ENCODE data around the gene F11R.

Gene F11R

DNA sequence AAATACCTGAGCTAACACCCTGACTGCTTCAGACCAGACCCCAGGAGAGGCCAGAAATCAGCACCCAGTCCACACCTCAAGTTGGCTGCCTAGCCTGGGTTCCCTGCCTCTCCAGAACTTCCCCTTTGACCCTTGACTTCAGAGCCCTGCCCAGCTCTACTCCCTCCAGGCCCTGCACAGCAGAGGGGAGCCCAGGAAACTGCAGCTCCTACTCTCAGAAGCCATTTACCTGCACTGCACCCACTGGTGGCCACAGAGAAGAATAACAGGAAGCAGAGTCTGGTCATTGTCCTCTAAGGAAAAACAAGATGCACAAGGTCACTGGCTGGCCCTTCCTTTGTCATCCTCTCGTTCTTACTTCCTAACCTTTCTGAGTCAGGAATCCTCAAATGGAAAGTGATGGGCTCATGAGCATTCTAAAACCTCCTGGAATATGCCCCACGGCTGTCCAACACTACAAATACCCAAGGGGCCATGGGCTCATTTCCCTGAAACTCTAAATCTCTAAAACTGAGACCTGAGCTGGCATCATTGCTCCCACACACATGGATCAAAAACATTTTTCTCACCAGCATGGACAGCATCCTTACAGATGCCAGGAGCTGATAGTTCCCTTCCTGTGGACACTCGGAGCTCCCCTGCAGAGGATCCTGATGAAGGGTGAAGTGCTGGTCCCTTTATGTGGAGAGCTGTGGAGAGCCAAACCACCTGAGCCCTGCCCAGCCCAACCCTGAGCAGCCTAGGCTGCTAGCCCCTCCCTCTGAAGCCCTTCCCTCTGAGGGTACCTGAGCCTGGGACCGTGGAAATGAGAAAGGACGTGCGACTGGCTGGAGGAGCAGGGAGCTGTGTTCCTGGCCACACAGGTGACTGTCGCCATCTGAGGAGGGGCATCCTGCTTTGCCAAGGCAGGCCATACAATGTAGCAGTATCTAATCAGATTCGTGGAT, 66.5 kb downstream of the F11R start, which contains the start of gene ITLN2:
Gene ITLN2, minus strand, starts transcription at position 652 of the 947 bp plus-strand sequence. Its CDS starts 68 bp downstream, at position 584.
- H3K36me3 ChIP-seq (ENCODE audit: control insufficient read depth in 2 of 2, insufficient read depth in 1 of 2, low read length in 2 of 2), result no peaks in the 10 kb centered on the region
- POLR2A ChIA-PET, result no interaction called here
- CTCF ChIA-PET, result interaction anchor here (0.6 to 6.7 kb wide), 40 partner anchors 9 to 931 kb away, joined by 3 to 132 read pairs (median 4); partner anchors contain the start of genes ITLN1 and KLHDC9
- no peak within 1 kb of the TSS for H3K4me3 ChIP-seq (ENCODE audit: low read depth, low read length)
- H3K9me3 ChIP-seq (ENCODE audit: control insufficient read depth, insufficient read depth, low read depth, low read length), result no peaks in the 10 kb centered on the region
- TF ChIP-seq ZBTB17 (tag by site-specific recombination; IDR thresholded peaks at IDR 0.05), result peak; percentile 12; the same call in 1 of the 2 replicates
- TF ChIP-seq, protein P1, sequence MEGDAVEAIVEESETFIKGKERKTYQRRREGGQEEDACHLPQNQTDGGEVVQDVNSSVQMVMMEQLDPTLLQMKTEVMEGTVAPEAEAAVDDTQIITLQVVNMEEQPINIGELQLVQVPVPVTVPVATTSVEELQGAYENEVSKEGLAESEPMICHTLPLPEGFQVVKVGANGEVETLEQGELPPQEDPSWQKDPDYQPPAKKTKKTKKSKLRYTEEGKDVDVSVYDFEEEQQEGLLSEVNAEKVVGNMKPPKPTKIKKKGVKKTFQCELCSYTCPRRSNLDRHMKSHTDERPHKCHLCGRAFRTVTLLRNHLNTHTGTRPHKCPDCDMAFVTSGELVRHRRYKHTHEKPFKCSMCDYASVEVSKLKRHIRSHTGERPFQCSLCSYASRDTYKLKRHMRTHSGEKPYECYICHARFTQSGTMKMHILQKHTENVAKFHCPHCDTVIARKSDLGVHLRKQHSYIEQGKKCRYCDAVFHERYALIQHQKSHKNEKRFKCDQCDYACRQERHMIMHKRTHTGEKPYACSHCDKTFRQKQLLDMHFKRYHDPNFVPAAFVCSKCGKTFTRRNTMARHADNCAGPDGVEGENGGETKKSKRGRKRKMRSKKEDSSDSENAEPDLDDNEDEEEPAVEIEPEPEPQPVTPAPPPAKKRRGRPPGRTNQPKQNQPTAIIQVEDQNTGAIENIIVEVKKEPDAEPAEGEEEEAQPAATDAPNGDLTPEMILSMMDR (tag by site-specific recombination; IDR thresholded peaks at IDR 0.05), result peak; percentile 57
- TF ChIP-seq ZNF416 (tag by site-specific recombination; IDR thresholded peaks at IDR 0.05), result no peak
- H3K4me1 ChIP-seq (ENCODE audit: control insufficient read depth, insufficient read depth, low read length), result no peaks in the 10 kb centered on the region
- no peak within 1 kb of the TSS for H3K27ac ChIP-seq (ENCODE audit: extremely low read depth, low read depth, low read length)

DNA sequence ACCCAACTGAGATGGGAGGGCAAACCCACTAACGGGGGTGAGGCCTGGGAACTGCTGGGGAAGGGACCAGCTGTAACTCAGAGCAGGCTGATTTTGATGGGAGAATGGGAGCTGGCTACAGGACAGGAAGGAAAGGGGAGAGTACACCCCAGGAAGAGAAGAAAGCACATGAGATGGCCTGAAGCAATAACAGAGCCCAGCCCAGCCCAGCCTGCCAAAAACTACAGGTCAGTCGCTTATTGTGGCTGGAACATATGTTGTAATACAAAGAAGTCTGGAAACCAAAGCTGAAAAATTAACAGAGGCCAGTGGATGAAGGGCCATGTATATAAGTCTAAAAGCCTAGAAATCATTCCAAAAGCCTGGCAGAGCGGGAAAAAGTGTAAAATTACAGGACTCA, 67.9 kb downstream of the F11R start:
- H3K27ac ChIP-seq (ENCODE audit: extremely low read depth, low read depth, low read length), result no peak overlapping the region
- ChIA-PET CTCF (interaction anchor here (0.5 to 6.7 kb wide), 28 partner anchors 10 to 525 kb away, joined by 3 to 132 read pairs (median 4); partner anchors contain the start of gene KLHDC9), POLR2A (no interaction called here)
- TF ChIP-seq ZBTB20 (tag by site-specific recombination; IDR thresholded peaks at IDR 0.05) (no peak), GLIS1 (tag by site-specific recombination; IDR thresholded peaks at IDR 0.05) (no peak), ZNF426 (tag by site-specific recombination; IDR thresholded peaks at IDR 0.05) (no peak), ZNF530 (tag by site-specific recombination; IDR thresholded peaks at IDR 0.05; ENCODE audit: low read depth) (no peak), ZNF510 (tag by site-specific recombination; IDR thresholded peaks at IDR 0.05; ENCODE audit: insufficient replicate concordance) (no peak), ZNF585B (tag by site-specific recombination; IDR thresholded peaks at IDR 0.05) (no peak), ZNF350 (tag by site-specific recombination; IDR thresholded peaks at IDR 0.05) (no peak), ZNF433 (tag by site-specific recombination; IDR thresholded peaks at IDR 0.05; ENCODE audit: low read depth) (no peak), ZNF664 (tag by site-specific recombination; IDR thresholded peaks at IDR 0.05) (no peak)
- TF ChIP-seq, protein P2, sequence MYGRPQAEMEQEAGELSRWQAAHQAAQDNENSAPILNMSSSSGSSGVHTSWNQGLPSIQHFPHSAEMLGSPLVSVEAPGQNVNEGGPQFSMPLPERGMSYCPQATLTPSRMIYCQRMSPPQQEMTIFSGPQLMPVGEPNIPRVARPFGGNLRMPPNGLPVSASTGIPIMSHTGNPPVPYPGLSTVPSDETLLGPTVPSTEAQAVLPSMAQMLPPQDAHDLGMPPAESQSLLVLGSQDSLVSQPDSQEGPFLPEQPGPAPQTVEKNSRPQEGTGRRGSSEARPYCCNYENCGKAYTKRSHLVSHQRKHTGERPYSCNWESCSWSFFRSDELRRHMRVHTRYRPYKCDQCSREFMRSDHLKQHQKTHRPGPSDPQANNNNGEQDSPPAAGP (tag by site-specific recombination; IDR thresholded peaks at IDR 0.05), result no peak
- H3K4me3 ChIP-seq (ENCODE audit: low read depth, low read length), result no peak overlapping the region
- H3K9me3 ChIP-seq (ENCODE audit: control insufficient read depth, insufficient read depth, low read depth, low read length), result no peaks in the 10 kb centered on the region
- H3K36me3 ChIP-seq (ENCODE audit: control insufficient read depth in 2 of 2, insufficient read depth in 1 of 2, low read length in 2 of 2), result no peaks in the 10 kb centered on the region
- H3K4me1 ChIP-seq (ENCODE audit: control insufficient read depth, insufficient read depth, low read length), result no peaks in the 10 kb centered on the region

DNA sequence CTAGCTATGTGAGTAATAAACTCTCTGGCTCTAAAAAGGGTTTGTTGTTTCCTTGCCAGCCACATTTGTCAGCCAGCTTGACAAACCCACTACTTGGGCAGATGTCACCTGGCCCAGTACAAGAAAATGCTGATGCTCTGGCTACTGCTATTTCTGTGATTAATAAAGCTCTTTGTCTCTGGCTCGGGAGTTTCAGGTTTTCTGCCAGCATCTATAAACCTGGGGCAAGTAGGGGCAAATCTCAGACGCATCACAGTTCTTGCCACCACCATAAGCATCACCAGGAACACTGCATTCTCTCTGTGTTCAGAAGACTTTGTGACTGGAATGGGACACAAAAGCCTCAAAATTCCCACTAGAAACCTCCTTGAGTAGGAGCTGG, 68.8 kb downstream of the F11R start:
- Histone ChIP-seq H3K4me3 (ENCODE audit: low read depth, low read length) (no peak overlapping the region), H3K4me1 (ENCODE audit: control insufficient read depth, insufficient read depth, low read length) (no peaks in the 10 kb centered on the region), H3K27ac (ENCODE audit: extremely low read depth, low read depth, low read length) (no peak overlapping the region), H3K9me3 (ENCODE audit: control insufficient read depth, insufficient read depth, low read depth, low read length) (no peaks in the 10 kb centered on the region), H3K36me3 (ENCODE audit: control insufficient read depth in 2 of 2, insufficient read depth in 1 of 2, low read length in 2 of 2) (no peaks in the 10 kb centered on the region)
- ChIA-PET POLR2A (no interaction called here), CTCF (interaction anchor here (0.6 to 6.7 kb wide), 52 partner anchors 9 to 524 kb away, joined by 3 to 132 read pairs (median 4); partner anchors contain the start of gene KLHDC9)
- TF ChIP-seq ZNF473 (tag by site-specific recombination; IDR thresholded peaks at IDR 0.05), result no peak
